GF-D8 (cell line): ENCODE results near the gene SHCBP1.

Experiments used
- DNase-seq: peaks from one replicate; lab custom pipeline; 2025; lab: John Stamatoyannopoulos, UW

SHCBP1 gene

GRCh38 chr16:46614006-46614405 is 7.2 kb downstream of the SHCBP1 start:
- DNase-seq, result no peak

GRCh38 chr16:46613352-46613751 is 7.8 kb downstream of the SHCBP1 start:
- no peak for DNase-seq

- DNase-seq, result no peak
Measured at GRCh38 chr16:46612121-46612520, 9.1 kb downstream of the SHCBP1 start.

GRCh38 chr16:46607529-46607928 is 13.7 kb downstream of the SHCBP1 start:
- no peak for DNase-seq

GRCh38 chr16:46606231-46606630 is 14.9 kb downstream of the SHCBP1 start:
- no peak for DNase-seq

GRCh38 chr16:46591257-46591656 is 29.9 kb downstream of the SHCBP1 start:
- no peak for DNase-seq

- DNase-seq, result no peak
Measured at GRCh38 chr16:46586011-46586577, 35.1 kb downstream of the SHCBP1 start.

GRCh38 chr16:46583036-46583435 is 38.1 kb downstream of the SHCBP1 start:
- peak; percentile 31 for DNase-seq

GRCh38 chr16:46582313-46582712 is 38.9 kb downstream of the SHCBP1 start:
- DNase-seq, result peak; percentile 68

- no peak for DNase-seq
Measured at GRCh38 chr16:46577988-46578579, 43.1 kb downstream of the SHCBP1 start.

GRCh38 chr16:46573834-46574159 is 47.4 kb downstream of the SHCBP1 start:
- no peak for DNase-seq

GRCh38 chr16:46573008-46573833 is 48.0 kb downstream of the SHCBP1 start:
- DNase-seq, result peak; percentile 7

- DNase-seq, result no peak
Measured at GRCh38 chr16:46569231-46569735, 51.9 kb downstream of the SHCBP1 start.

- no peak for DNase-seq
Measured at GRCh38 chr16:46568472-46569230, 52.5 kb downstream of the SHCBP1 start.

GRCh38 chr16:46562979-46563378 is 58.2 kb downstream of the SHCBP1 start:
- DNase-seq, result no peak

GRCh38 chr16:46558018-46558417 is 63.2 kb downstream of the SHCBP1 start:
- DNase-seq, result no peak

- no peak for DNase-seq
Measured at GRCh38 chr16:46555951-46556350, 65.2 kb downstream of the SHCBP1 start.

- peak; percentile 39 for DNase-seq
Measured at GRCh38 chr16:46554435-46554834, 66.7 kb downstream of the SHCBP1 start.

- no peak for DNase-seq
Measured at GRCh38 chr16:46549477-46549876, 71.7 kb downstream of the SHCBP1 start.
